NOMO-1 (cell line): Measurements from ENCODE around the gene MOB3B.

Experiments used
- DNase-seq, 2 experiments: peaks; one replicate each; lab custom pipeline; 2025; ENCODE audit not compliant: unreplicated experiment in 2 of 2; lab: John Stamatoyannopoulos, UW

The MOB3B gene

DNA sequence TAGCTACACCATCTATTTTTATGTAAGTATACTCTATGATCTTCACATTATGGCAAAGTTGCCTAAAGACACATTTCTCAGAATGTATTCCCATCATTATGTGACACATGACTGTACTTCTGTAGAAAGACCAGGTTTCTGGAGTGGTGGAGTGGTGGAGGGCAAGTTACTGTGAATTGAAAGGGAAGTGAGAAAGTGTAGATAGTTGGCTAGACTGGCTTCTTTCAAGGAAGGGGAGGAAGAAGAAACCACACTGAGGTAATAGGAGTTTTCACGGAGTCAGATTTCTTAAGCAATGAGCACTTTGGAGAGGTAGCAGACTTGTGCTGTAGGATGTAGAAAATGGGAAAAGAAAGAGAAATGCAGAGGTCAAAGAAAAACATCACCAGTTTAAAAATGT, 181.7 kb downstream of the MOB3B start:
- no peak for DNase-seq

DNA sequence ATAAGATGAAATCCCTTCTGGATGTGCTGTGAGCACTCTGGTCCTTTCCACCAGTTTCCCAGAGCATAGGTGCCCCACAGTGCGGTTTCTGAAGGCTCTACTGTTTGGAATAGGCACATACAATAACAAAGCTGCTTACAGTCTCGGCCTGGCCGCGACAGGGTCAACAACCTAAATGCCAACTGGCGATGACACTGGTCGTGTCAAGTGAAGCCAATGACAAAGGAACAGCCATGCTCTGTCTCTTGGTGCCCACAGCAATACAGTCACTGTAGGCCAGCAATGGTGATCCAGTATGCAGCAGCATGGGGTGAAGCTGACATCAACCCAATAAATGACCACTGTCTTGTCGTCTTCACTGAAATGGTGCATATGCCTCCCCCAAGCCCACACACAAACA, 184.8 kb downstream of the MOB3B start:
- DNase-seq: no peak

DNA sequence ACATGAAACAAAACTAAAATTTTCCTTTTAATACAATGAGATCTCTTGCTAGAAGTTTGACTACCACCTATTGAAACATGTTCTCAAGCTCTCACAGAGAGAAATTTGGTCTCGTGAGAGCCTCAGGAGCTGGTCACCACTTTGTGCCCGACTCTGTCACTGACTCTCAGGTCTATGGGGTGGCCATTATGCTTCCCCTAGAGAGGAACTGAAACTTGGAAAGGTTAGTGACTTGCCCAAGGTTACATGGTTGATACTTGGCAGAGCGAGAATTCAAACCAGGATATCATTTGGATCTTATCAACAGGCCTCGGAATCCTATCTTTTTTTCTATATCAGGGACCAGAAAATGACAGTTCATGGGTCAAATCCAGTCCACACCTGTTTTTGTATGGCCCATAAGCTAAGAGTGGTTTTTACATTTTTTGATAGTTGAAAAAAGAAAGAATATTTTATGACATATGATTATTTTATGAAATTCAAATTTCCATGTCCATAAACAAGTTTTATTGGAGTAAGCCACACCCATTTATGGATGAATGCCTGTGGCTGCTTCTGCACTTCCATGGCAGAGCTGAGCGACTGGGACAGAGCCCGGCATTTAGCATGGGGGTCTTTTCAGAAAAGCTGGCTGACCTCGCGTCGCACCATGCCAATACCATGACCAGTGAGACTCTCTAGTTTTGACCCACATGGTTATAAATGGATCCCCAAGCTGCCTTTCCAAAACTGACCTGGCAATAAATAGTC, 187.9 kb downstream of the MOB3B start:
- no peak for DNase-seq

DNA sequence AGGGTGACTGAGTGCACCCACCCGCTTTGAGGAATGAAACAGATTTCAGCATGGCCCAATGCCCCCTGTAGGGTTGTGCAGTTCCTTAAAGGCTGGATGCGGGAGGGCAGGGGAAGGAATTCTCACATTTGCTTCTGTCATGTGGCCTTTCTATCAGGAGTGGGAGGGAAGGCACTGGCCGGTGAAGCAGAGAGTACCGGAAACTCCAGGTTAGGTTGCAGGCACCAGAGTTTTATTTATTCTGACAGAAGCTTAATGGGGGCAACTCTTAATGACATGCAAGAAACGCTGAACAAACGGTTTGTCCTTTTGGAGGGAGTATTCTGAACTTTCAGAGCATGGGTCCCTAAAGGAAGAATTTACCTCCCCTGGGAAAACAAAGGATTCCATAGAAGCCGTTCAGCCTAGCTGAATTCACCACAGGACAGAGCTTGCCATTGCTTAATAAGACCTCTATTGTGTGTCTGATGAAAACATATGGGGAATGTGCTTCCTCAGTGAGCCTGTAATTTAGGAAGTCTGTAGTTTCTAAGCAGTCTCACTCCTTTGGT, 188.6 kb downstream of the MOB3B start:
- DNase-seq: no peak

DNA sequence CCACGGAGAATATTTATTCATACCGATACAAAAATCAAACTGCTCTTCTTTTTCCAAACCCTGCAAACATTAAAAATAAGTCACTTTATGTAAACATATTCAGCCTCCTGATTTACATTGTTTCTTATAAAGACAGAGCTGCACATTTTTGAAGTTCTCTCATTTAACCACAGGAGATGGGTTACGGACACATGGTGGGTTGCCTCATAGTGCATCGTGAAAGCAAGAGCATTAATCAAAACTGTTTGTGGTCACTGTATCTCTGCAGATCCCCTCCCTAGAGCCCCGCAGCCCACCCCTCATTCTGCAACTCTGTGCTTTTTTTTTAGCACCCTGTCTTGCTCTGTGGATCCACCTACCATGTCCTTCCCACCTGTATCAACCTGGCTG, 189.3 kb downstream of the MOB3B start:
- no peak for DNase-seq

DNA sequence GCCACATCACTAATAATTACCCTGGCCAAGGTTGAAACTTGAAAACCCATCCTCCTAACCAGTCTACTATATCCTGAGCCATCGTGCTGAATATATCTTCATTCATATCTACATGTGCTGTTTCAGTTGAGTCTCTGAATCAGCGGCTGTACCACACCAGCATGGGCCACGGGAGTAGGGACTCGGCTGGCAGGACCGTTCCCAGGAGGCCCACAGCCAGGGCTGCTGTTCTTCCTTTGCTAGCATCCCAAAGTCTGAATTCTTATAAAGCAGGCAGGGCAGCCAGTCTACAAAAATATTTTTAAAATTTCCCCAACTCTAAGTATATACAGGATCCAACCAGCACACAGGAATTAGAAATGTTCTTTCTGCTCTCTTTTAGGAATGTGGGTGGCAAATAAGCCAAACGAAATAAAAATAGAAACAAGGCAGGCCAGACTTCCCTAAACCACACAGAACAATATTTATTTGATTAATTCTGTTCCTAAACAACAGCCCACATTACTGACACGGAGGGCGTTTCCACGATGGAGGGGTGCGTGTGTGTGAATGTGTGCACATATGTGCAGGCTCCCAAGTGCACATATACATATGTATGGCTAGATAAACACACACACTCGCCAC, 189.8 kb downstream of the MOB3B start:
- DNase-seq: no peak

DNA sequence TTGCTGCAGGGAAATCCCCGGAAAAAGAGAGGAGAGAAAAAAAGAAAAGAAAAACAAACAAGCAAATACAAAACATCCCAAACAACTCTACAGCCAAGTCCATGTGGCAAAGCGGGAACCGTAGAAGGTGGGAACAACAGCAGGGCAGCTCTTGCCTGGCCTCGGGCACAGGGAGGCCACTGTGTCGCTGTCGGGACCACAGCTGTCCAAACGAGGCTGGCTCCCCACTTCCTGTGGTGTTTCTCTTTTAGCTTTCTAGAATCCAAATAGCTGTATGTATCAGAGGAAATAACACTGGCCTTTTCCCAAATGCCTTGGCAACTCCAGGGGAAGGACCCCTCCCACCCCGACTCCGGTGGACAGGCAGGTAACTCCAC, 191.1 kb downstream of the MOB3B start:
- DNase-seq: no peak

DNA sequence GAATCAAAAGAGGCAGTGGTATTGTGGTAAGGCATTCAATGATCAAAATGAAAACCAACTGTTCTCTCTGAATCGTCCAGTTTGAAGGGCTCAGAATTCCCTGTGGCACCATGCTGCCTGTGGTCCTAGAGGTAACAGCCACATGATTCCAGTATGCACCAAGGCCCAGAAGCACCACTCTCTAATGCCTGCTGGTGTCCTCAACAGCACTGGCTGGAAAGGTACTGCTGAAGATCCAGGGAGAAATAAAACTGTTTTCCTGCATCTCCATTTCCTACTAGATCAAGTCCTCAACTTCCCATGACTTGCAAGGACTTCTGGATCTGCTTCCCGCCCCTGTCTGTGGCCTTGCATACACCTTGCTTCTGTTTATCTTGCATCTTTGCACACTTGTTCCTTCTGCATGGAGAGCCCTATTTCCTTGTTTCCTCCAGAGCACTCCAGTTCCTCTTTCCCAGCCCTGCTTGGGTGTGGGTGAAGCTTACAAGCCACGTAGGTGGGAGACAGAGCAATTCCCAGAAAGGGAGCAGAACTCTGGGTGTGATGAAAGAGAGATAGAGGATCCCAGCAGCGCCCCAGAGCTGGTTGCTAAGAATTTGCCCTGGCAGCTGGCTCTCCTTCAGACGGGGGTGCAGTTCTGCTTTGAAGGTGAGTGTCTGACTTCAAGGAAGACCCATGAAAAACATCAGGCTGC, 191.6 kb downstream of the MOB3B start:
- DNase-seq: no peak

DNA sequence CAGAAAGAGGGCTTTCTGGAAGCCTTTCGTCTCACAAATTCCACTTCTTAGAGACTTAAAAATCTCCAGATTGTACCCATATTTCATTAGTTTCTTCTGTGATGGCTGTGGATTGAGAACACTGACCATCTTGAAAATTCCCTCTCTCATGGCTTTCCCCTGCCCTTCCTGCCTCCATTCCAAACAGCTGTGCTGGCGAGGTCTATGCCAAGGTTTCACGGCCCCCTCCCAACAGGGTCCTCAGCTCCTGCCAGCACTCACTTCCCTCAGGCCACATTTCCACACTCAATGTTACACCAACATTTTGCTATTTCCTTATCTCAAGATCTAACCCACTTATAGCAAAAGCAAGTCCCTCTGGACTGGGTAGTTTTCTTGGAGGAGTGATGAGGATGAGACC, 192.4 kb downstream of the MOB3B start:
- DNase-seq: no peak

DNA sequence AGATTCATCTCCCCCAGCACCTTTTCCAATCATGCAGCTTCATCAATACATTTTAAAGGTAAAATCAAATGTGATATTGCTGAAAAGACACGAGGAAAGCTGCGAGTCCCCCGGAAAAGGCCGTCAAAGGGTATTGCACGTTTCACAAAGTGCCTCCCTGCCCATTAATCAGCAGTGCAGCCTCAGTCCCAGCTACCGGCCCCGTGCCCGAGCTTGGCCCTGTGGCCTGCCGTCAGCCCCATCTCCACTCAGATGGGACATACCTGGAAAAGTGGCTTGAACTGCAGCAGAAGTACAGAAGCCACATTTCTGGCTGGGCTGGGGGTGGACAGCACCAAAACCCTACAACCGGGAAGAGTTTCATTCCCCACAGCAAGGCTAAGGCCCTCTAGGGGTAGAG, 192.8 kb downstream of the MOB3B start:
- DNase-seq: no peak

DNA sequence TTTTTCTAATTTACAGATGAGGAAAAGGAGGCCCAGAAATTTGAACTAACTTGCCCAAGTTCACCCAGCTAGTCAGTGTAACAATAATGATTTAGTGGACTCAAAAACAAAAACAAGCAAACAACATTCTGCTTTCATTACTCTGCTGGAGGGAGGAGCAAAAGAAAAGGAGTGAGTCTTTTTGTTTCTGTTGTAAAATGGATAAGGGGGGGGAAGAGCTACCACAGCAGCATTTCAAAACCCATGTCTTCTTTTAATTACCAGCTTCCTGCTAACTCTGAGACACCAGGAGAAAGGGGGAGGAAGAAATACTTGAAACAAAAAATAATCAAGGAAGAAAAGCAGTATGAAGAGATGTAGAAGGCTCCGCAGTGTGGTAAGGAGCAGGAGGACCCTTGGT, 193.5 kb downstream of the MOB3B start:
- DNase-seq: no peak

DNA sequence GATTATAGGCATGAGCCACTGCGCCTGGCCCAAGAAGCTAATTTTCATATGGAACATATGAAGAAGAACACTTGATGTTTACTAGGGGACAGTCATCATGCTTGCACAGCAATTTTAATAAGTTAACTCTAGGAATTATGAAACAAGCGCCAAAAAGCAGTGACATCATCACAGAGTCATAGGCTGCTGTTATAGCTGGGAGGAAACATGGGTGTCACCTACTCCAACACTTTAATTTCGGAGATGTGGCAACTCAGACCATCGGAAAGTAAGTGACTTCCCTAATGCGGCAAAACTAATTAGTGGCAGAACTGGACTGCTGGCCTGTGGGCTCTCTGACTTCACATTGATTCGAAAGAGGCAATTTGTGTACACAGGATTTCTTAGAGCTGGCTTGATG, 194.5 kb downstream of the MOB3B start:
- DNase-seq: no peak

DNA sequence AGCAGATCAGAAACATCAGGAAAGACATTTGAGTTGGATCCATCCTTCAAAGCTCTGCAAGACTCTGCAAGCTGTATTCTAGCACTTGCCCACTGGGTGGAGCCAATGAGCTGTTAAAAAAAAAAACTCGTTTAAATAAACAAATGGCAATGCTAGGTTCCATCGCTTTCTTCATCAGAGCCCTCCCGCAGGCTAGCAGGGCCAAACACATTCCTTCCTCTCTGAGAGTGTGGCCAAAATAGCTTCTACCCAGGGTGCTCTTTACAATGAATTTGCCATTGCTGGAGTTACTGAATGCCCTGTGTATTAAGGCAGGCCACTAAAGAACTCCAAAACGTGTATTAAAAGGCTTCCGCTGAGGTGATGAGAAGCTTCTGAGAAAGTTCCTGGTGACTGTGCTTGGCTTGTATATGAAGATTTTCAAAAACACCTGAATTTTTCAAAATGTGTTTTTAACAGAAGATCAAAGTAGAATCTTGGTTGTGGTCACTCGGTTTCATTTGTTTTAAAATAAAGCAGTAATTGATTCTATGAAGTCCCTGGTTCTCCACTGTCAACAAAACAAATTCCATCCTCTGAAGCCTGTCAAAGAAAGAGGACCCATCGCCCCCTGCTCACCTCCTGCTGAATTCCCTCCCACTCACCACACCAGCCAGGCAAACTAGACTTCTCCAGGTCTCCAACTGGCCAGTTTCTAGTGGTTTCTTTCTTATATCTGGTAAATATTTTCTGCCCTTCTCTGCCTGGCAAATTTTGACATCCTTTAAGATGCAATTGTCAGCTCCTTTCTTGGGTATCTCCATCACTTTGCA, 196.2 kb downstream of the MOB3B start:
- no peak for DNase-seq

DNA sequence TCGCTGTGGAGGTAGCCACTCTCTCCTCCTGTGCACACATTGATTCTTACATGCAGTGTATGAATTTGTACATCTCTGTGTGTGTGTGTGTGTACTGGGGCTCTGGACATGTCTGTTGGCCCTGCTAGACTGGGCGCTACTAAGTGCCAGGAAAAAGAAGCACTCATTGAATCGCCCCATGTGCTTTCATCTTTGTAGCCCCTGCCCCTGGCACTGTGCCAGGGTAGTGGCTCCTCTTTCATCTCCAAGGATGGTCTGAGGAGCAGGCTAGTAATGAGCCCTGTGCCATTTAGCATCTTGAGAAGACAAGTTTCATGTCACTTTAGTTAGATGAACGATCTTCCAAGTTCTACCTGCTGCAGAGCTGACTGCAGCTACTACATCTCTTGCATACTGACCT, 198.2 kb downstream of the MOB3B start:
- DNase-seq: no peak

DNA sequence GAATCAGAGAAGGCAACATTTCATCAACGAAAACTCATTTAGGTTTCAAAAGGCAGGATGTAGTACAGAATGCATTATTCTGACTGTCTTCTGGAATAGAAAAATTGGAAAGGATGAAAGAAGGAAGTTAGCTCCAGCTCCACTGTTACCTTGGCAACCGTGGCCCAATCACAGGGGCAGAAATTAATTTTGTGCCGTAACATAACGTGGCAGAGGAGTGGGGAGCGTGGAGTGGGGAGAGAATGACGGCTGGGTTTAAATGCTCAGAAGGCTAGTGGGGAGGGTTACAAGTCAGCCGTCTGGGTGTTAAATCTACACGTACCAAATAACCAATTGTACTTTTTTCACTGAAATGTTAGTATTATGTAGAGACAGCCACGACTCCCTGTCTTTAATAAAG, 200.3 kb downstream of the MOB3B start:
- DNase-seq: no peak

DNA sequence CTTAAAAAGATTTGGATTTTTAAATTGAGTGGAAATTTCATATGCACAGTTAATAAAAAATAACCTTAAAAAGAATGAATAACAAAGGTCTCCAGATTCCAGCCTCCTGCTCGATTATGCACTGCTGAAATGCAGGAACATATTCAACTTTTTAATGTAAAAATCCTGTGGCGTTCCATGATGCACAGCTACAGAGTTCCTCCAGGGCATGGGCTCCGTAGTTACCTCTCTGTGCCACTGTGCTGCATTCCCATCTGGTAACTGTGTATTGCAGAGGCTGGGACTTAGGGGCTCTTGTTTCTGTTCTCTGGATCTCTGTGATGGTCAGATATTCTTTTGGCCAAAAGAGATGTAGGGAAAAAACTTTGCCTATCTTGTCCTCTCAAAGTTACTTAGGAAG, 201.1 kb downstream of the MOB3B start:
- no peak for DNase-seq

DNA sequence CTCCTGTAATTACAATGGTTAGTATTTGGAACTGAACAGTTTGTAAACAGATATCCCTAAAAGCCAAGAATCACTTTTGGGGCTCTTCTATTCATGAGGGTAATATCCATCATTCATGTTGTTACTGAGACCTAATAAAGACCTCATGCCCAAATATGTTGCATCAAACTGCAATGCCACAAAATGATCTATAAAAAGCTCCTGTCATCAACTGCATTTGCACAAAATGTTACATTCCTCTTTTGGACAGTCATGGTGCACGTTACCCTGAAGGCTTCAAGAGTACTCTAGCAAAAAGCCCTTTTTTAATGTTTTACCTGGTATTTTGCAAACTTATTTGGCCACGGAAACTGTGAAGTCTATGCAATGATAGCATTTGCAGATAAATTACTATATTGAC, 218.4 kb downstream of the MOB3B start:
- DNase-seq: no peak

DNA sequence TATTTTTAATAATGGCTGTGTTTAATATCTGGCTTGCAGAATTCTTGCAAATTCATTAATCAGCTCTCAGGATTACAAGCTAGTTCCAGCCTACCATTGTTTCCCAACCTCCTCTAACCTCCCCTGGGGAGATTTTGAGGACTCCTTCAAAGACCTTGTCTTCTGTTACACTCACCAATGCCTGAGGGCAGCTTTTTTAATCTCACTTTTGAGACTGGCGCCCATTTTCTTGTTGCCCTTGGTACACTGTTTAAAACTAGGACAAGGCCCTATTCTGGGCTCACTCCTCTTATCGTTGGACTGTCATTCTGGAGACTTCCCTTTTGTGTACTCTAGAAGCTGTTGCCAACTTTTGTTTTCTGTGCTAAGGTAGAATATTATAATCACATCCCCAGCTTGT, 219.0 kb downstream of the MOB3B start:
- no peak for DNase-seq

DNA sequence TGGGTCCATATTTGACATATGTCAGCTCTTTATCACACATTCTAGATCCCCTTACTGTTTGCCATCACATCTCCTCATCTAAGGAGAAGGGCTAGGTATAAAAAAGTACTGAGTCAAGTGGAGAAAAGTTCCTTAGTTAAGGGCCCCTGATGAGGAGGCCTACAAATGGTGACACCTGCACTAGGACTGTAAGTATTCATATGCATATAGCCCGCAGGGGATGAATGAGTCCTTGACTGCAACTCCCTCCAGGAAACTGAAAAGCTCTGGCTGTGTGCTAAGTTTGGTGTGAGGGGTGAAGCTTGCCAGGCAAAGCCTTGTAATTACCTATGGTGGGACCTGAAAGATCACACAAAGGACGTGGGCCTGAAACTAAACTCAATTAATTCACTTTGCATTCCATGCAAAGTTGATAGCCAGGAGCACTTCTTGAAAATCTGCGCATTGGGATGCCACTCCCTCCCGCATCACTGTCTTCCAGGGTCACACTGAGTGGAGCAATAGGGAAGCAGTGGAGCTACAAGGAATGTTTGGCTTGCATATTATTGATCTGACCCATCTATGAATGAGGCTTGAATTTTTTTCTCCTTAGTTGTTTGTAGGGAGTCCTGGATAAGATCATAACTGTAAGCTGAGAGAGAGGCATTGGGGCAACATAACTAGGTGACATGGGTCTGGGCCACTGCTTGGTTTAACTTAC, 220.8 kb downstream of the MOB3B start:
- no peak for DNase-seq

DNA sequence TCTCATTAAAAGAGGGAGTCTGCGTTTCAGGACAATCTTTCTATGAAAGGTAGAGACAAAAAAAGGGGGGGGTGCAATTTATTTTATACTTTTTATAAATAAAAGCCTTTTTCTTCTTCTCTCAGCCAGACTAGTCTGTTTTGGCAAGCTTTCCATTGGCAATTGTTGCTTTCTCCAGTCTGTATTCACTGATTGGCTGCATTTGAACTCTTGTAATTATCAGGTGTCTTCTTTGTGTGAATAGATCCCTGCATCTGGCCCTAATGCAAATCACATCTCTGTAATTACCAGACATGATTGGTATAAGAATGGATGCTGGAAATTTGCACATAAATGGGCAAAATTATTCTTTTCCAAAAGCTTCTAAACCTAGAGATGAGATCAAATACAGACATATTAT, 225.1 kb downstream of the MOB3B start:
- no peak for DNase-seq

DNA sequence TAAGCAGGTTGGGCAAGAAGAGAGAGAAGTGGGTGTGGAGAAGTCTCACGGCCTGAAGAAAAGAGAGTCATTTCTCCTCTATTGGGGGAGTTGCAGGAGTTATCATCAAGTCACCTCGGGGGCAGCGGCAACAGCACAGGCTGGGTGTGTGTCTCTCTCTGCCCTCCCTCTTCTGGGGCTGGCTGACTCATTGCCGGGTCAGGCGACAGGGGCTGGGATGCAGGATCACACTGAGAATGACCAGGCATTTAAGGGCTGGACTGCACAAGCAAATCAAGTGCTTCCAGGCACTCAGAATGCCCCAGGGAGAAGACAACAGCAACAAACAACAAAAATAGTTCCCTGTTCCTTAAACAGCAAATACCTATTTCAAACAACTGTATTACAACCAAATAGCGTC, 226.4 kb downstream of the MOB3B start:
- DNase-seq: no peak
